GM12891 (cell line): ENCODE results near the gene TCF12.

ENCODE experiments used
- POLR2A ChIP-seq: IDR thresholded peaks from 2 replicates; pipeline ENCODE4 v1.6.1; 2011; ENCODE audit warnings: low read depth, low read length, control low read depth
- TAF1 ChIP-seq: IDR thresholded peaks from 2 replicates; pipeline ENCODE4 v1.6.1; 2011; ENCODE audit warnings: low read depth, low read length, control low read depth

DNA sequence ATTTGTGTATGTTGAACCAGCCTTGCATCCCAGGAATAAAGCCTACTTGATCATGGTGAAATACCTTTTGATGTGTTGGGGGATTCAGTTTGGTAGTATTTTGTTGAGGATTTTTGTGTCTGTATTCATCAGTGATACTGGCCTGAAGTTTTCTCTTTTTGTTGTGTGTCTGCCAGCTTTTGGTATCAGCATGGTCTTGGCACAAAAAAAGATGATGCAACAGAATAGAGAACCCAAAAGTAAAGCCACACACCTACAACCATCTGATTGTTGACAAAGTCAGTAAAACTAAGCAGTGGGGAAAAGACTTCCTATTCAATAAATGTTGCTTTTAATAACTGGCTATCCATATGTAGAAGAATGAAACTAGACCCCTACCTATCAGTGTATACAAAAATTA, 77.6 kb downstream of the TCF12 start:
- TF ChIP-seq TAF1 (no peak), POLR2A (no peak)
